NK-92 (cell line): Measurements from ENCODE around the gene CNTNAP1.
"Not testable (repeated sequence)": the region's sequence is repeated elsewhere in the genome, so short reads cannot be mapped to it uniquely, and the experiment has no call there.

Experiments used
- DNase-seq: peaks from one replicate; lab custom pipeline; 2025; ENCODE audit not compliant: unreplicated experiment; lab: John Stamatoyannopoulos, UW

Gene CNTNAP1

DNA sequence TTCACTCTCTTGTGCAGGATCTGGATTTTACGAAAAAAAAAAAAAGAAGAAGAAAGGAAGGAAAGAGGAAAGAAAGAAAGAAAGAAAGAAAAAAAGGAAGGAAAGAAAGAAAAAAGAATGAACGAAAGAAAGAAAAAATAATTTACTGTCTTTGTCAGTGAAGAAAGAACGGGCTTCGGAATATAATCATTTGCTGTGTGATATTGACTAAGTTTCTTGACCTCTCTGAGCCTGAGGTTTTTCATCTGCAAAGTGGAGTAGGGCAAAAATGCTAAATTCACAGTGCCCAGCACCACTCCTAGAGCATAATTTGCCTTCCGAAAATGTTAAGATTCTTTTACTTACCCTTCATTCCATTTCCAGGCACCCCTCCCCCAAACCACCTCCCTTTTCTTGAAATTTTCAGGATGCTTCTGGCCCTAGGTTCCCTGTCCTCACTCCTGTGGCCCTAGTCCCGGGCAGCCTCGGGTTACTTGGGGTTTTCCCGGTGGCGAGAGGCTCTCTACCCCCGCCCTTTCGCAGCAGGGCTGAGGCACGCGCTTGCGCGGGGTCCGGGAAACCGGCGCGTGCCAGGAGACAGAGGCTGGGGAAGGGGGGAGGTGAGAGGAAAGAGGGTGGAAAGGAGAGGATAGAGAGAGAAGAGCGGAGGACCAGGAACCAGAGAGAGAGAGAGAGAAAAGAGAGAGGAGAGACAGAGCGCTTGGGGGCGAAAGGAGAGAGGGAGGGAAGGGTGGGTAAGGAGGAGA is at the start of gene CNTNAP1:
CNTNAP1 (plus strand) TSS at position 556 of the 746 bp plus-strand sequence. CDS start 299 bp downstream, outside the sequence.
- no peak for DNase-seq

DNA sequence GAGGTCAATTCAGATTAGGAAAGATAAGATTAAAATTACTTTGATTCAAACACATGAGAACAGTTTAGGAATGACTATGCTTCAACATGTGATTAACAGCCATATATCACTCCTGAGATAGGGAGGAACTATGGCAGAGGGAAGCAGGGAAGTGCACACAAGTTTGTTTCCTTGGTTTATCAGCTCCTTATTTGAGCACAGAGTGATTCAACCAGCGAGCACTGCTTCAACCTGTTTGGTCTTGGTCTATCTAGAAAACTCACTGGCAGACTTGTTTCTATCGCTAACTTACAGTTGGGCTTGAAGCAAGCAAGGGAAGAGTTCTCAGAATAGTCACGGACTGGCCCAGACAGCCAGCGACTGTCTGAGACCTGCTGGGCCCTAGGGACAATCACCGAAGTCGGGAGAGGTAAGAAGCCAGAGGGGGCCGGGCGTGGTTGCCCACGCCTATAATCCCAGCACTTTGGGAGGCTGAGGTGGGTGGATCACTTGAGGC is 49.3 kb upstream of the CNTNAP1 start:
- no peak for DNase-seq

DNA sequence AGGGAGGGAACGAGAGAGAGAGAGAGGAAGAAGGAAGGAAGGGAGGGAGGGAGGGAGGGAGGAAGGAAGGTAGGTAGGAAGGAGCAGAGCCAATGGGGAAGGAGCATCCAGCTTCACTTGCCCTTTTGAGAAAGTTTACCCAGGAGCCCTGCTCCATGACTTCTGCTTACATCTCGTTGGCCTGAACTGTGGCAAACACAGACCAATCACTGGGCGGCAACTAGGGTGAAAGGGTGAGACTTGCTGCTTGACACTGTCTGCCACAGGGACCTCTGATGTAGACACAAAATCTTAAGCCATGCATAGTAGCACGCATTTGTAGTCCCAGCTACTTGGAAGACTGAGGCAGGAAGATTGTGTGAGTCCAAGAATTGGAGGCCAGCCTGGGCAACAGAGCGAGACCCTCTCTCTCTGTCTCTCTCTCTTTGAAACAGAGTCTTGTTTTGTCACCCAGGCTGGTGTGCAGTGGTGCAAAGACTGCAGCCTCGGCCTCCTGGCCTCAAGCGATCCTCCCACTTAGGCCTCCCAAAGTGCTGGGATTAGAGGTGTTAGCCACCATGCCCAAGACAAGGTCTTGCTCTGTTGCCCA is 42.7 kb upstream of the CNTNAP1 start:
- DNase-seq: no peak

DNA sequence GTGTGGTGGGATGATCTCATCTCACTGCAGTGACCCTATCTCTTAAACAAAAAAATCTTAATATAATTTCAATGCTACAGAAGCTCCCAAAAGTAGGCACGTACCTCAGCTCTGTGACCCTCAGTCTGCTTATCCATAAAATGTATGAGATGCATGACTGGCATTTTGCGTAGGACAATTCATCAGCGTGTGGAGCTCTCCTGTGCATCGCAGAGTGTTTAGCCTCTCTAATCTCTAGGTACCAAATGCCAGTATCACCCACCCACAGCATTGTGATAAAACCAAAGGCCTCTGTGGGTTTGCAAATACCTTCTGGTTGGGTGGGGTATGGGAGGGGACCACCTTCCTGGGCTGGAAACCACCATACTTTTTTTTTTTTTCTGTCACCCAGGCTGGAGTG is 42.2 kb upstream of the CNTNAP1 start:
- DNase-seq: no peak

DNA sequence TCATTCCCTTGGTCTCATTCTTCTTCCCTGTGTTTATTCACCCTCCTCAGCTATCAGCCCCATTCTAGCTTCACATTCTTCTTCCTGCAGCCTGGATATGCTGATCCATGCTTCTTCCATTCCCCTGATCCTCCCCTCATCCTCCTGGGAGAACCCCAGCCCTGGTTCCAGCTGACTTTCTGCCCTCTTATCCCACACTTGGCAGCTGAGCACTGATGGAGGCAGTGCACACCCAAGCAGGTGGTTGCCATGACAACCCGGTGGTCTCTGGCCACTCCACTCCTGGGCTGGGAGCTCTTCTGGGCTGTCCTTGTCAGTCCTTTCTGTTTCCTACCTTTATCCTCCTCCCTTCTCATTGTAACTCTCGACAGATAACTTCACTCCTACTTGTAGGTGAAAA is 40.0 kb upstream of the CNTNAP1 start:
- no peak for DNase-seq

DNA sequence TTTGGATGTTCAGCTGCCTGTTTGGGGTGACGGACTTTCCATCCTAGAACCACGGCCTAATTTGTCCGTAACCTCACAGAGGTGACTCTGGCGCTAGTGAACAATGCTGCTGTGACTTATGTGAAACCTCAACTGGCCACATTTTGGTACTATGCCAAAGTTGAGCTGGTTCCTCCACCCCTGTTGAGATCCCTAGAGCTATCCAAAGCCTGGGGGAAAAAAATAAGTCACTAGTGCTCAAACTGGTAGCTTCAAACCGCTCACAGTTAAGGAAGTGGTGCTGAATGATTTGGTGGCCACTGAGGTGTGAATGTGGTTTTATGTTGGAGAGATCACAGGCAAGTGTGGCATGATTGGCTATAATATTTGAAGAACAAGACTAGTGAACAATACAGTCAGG is 34.6 kb upstream of the CNTNAP1 start:
- no peak for DNase-seq

DNA sequence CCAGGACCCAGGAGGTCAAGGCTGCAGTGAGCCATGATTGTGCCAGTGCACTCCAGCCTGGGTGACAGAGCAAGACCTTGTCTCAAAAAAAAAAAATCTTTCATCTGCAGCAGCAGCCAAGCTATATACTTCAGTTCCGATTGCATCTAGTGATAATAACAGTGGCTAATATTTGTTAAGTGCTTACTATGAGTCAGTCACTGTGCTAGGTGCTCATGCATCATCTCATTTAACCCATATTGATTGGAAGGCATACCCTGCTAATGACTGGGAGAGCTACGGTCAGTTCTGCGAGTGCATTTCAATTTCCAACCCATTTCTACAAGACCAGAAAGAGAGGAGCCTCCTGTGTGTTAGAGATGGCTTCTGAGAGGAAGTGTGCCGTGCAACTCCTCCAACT is 30.9 kb upstream of the CNTNAP1 start:
- DNase-seq: no peak

DNA sequence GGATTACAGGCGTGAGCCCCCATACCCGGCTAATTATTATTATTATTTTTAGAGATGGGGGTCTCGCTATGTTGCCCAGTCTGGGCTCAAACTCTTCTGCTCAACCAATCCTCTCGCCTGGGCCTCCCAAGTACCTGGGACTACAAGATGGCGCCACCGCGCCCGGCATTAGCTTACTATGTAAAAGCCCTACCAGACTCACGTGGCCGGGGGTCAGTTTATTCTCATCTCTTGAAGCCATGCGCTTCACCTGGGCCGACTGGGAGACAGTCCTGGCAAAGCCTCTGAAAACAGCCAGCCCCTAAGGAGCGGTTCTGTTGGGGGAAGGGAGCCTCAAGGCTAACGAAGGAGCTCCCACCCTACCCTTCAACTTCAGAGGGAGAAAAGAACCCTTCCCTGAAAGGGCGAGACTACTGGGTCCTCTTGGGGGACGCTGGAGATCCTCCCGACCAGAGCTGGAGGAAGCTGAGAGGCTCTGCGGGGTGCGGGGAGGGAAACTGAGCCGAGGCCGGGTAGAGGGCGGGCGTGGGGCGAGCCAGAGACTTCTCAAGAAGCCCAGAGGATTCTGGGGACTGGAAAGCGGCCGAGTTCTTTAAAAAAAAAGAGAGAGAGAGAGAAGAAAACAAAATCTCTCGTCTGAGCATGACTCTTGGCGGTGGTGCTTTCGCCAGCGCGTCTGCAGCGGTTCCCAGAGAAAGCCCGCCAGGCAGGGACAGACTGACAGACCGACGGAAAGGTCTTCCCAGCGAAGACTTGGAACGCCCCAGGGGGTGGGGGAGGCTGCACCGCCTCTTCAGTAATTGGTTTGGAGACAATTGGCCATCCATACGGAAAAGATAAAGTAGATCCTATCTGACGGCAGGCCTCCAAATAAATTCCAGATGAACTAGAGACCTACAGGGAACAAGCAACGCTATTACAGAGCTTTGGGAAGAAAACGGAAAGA is 28.9 kb upstream of the CNTNAP1 start:
- DNase-seq: no peak

DNA sequence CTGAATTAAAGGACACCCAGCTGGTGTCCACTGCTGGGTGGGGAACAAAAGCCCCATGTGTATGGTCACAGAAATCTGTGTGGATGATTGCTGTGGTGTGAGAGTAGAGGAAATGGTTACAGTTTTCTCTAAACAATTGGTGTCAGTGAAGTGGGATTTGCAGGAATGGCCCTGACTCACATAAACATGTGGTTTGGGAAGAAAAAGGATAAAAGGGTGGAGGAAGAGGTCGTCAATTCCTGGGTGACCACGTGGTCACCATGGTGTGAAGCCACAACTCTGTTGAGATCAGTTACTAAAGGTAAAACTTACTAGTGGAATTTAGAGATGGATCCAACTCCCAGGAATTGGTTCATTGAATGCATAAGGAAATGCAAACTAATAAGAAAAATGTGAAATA is 26.8 kb upstream of the CNTNAP1 start:
- no peak for DNase-seq

DNA sequence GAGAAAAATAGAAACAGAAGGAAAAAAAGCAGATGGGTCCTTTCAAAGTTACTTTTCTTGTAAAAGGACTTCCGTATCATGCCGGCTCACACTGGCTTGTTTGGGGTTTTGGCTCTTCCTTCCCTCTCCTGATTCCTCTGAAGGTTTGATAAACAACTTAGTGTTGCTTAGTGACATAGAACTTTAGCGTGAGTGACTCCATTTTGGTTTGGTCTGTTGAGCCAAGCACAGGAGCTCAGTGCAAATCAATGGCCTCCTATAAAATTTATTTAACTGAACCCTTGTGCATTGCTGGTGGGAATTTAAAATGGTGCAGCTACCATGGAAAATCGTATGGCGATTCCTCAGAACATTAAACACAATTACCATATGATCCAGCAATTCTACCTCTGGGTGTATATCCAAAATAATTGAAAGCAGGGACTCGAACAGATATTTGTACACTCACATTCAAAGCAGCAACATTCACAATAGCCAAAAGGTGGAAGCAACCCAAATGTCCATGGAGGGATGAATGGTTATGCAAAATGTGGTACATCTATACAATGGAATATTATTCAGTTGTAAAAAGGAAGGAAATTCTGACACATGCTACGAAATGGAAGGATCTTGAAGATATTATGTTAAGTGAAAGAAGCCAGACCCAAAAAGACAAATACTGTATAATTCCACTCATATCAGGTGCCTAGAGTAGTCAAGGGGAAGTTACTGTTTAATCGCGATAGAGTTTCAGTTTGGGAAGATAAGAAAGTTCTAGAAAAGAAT is 24.3 kb upstream of the CNTNAP1 start:
- DNase-seq: no peak

DNA sequence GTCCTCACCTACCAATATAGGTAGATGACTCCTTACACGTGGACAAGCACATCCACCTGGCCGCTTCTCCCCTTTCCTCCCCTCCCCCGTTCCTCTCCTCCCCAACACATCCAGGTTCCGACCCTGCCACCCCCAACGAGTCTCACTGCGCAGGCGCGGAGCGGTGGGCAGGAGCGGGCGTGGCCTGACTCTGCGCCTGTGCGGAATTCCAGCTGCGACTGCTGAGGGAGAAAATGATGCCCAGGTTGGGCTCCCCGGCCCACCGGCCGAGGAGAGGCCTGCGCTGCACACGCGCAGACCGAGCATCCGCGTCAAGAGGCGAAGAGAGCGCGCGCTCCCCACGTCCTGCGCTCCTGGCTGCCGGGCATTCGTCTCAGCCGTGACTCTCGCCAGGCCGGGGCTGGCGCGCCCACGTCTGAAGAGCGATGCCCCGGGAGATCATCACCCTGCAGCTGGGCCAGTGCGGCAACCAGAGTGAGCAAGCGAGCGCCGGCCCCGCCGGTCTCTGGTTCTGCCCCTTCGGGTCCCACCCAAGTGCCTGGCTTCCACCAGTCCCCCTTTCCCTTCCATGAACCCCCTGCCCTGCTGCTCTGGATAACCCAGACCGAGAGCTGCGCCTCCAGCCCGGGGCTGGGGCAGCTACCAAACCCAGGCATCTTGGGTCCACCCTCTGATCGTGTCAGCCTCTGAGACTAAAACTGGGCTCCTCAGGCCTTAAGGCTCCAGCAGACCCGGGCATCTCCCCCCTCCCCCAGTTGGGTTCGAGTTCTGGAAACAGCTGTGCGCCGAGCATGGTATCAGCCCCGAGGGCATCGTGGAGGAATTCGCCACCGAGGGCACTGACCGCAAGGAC is 23.0 kb upstream of the CNTNAP1 start, which contains the start of gene TUBG2:
TUBG2 (plus strand) TSS at position 206 of the 853 bp plus-strand sequence; CDS start at position 426, 220 bp downstream.
- no peak for DNase-seq

DNA sequence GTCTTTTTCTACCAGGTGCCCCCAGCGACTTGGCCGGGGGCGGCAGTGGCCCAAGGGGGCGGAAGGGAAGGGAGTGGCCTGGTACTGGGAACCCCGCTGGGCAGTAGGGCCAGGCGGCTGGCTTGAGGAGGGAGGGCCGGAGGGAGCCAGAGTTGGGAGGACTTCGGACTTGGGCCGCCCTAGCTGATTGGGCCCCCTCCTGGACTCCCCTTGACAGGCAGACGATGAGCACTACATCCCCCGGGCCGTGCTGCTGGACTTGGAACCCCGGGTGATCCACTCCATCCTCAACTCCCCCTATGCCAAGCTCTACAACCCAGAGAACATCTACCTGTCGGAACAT is 22.4 kb upstream of the CNTNAP1 start:
- DNase-seq: not testable (repeated sequence)

DNA sequence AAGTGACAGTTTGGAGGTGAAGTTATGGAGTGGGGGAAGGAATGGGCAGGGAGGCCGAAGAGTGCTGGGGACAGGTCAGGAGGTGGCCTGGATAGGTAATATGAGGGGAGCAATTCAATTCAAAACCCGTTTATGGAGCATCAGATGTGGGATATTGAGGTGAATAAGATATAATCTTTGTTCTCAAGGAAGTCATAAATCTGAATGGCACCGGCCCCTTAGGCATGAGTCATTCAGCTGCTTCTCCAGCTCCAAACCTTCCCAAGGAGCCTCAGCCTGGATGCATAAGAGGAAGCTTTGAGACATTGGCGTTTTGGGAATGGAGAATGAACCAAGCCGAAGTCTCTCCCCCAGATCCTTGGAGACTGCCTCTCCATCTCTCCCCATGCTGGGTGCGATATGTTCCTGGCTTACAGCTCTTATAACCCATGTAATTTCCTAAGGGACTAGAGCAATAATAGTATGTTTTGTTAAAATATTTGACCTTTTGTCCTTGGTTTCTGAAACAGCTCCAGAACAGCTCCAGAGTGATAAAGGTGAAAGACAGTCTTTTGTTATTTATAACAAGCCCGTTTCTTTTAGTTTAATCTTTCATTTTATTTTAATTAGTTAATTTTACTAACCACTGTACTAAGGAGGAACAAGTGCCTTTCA is 21.5 kb upstream of the CNTNAP1 start:
- DNase-seq: no peak

DNA sequence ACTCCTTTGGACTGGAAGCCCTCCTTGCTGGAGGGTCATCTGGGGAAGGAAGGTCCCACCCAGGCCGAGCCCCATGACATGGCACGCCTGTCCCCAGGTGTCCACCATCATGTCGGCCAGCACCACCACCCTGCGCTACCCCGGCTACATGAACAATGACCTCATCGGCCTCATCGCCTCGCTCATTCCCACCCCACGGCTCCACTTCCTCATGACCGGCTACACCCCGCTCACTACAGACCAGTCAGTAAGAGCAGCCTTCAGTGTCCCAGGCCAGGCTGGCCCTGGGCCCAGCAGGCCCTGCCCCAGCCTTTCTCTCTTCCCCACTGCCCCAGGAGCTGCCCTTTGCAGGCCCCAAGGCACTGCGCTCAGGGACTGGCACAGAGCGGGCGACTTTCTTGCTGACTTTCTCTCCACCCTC is 16.7 kb upstream of the CNTNAP1 start:
- DNase-seq: no peak

DNA sequence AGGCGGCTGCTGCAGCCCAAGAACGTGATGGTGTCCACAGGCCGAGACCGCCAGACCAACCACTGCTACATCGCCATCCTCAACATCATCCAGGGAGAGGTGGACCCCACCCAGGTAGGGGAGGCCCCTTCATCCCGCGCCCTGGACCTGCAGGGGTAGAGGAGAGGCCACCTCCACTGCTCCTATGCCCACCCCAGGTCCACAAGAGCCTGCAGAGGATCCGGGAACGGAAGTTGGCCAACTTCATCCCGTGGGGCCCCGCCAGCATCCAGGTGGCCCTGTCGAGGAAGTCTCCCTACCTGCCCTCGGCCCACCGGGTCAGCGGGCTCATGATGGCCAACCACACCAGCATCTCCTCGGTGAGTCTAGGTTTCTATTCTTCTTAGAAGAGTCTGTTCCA is 16.2 kb upstream of the CNTNAP1 start:
- DNase-seq: not testable (repeated sequence)

DNA sequence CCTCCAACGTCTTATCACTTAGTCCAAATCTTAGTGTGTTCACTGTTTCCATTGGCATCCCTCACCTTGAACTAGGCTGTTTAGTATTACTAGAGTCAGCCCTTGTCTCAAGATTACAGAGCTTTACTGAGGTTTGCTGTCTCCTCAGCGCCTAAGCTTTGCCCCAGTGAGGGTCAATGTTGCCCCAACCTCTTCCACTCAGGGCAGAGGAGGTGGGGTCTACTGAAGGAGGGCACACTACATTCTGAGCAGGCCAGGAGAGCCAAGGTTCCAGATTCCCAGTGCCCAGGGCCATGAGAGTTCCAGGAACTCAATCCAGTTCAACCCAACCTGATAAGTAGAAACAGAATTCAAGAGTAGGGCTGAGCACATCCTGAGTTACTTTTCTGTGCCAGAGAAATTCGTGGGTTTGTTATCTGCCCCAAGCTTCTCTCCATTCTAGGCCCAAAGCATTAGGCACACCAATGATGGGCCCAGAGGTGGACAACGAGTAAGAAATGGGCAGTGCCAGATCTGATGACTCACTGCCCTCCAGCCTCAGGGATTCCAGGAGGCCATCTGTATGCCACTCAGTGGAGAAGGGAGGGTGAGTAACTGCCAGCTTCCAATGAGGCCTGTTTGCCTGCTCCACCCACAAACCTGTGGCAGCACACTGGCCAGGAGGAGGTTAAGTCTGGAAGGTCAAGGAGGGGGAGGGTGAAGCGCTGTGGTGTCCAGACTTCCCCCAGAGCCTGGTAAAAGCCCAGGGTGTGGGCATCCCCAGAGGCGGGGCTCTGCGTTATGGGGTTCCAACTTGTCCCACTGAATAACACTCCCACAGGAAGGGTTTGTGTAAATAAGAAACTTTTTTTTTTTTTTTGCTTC is 15.0 kb upstream of the CNTNAP1 start:
- DNase-seq: no peak

DNA sequence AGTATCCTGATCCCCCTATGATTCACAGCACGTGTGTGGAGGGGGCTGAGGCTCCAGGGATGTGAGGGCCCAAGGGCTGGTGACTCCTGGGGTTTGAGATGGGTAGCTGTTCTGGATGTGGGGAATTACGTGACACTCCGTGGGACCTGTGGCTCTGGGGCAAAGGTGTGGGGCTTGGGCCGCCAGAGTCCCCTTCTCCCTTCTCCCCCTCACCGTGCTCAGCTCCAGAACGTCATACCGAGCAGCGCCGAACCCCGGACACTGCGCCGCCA is 12.7 kb upstream of the CNTNAP1 start:
- DNase-seq: no peak

DNA sequence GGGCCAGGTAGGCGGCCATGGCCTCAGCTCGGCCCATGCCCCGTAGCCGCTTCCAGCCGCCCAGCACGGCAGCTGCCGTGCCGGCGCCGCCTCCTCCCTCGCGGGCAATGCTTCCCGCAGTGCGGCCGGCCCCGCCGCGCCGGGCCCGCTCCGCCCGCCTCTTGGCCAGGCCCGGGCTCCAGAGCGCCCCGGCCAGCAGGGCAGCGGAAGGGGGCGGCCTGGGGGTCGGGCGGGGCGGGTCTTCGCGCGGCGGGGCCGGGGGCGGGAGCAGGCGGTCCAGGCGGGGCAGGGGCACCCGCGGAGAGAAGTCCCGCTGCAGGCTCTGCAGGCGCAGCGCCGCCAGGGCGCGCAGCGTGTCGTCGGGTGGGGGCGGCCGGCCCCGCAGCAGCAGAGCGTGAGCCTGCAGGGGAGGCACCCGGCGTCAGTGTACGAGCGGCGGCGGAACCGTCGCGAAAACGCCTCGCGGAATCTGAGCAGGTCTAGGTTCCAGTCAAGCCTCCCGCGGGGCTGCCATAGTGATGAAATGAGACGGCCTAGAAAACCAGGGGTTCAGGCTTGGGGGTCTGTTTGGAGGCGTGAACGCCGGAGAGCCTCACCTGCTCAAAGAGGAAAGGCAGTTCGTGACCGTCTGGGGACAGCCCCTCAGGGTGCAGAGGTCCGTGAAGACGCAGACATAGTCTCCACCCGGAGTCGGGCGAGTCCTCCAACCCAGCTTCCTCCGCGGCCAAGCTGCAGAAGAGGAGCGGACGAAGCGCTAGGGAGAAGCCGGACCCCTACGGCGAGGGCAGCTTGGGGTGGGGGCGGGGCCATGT is 12.1 kb upstream of the CNTNAP1 start:
- no peak for DNase-seq
